Testis (tissue), 2 donors: ENCODE results near the gene UBC.

Source experiments
- CTCF ChIP-seq, 3 experiments: fragments of 450-650 bp in 2 of 3; fragments of 200-600 bp in 1 of 3; sonication (generic) in 1 of 3; IDR thresholded peaks; one replicate each; pipeline ENCODE4 v1.5.1; 2016 to 2019; ENCODE audit warnings: antibody characterized with exemption in 3 of 3, mild to moderate bottlenecking in 2 of 3, moderate library complexity in 1 of 3
- POLR2A ChIP-seq: fragments of 450-650 bp; IDR thresholded peaks from one replicate; pipeline ENCODE4 v1.6.1; 2017; ENCODE audit warnings: antibody characterized with exemption, mild to moderate bottlenecking, moderate library complexity

GRCh38 chr12:124869059-124869665 lies 45.3 kb downstream of the UBC start:
- TF ChIP-seq CTCF (IDR thresholded peaks at IDR 0.05) (no peak), POLR2A (no peak)
